WTC11 (cell line): Measurements from ENCODE around the gene KCNJ6. TPM values are rescaled to one million over a fixed set of nuclear protein-coding genes. Genes with fewer than 3 reads are reported as not detected.

ENCODE experiments used
- ATAC-seq: fragments of 200-7000 bp; cut with Tn5 transposase; 2 replicates; pipeline ENCODE4 v1.10.0; 2021; ENCODE audit warnings: mild to moderate bottlenecking, moderate library complexity
- CTCF ChIA-PET: fragments of 300-600 bp; sonication (Branson Sonifier 250); formaldehyde crosslinking; loops from one replicate; lab custom pipeline; 2021; ENCODE audit warnings: antibody characterized with exemption; lab: Charles Lee
- POLR2A ChIA-PET: fragments of 350-600 bp; sonication (Branson Sonifier 250); formaldehyde crosslinking; loops from one replicate; lab custom pipeline; 2021; ENCODE audit warnings: antibody characterized with exemption; lab: Charles Lee
- DNase-seq: peaks from one replicate; pipeline ENCODE4 v3.0.0; 2021; ENCODE audit warnings: low spot score
- H3K27ac Mint-ChIP-seq: 2 replicates; pipeline ENCODE4 v1.8.0; 2021; ENCODE audit warnings: mixed read lengths
- H3K27me3 Mint-ChIP-seq: 2 replicates; pipeline ENCODE4 v1.8.0; 2021; ENCODE audit warnings: low read depth, mild to moderate bottlenecking, moderate library complexity, mixed read lengths
- H3K36me3 Mint-ChIP-seq: 2 replicates; pipeline ENCODE4 v1.8.0; 2021; ENCODE audit warnings: mixed read lengths
- H3K4me1 Mint-ChIP-seq: 2 replicates; pipeline ENCODE4 v1.8.0; 2022; ENCODE audit warnings: mixed read lengths
- H3K4me3 Mint-ChIP-seq: 2 replicates; pipeline ENCODE4 v1.8.0; 2021; ENCODE audit warnings: mild to moderate bottlenecking, moderate library complexity, mixed read lengths
- H3K9me3 Mint-ChIP-seq: 2 replicates; pipeline ENCODE4 v1.8.0; 2021; ENCODE audit warnings: mixed read lengths
- ATF1 ChIP-seq: sonication (generic); formaldehyde crosslinking; IDR thresholded peaks from 2 replicates; pipeline ENCODE4 v1.8.1; 2023; ENCODE audit warnings: mild to moderate bottlenecking, moderate library complexity, missing genetic modification reagents
- CREB1 ChIP-seq: sonication (generic); formaldehyde crosslinking; IDR thresholded peaks from 2 replicates; pipeline ENCODE4 v1.8.0; 2023; ENCODE audit warnings: mild to moderate bottlenecking, missing genetic modification reagents
- ELF4 ChIP-seq: sonication (generic); formaldehyde crosslinking; IDR thresholded peaks from 2 replicates; pipeline ENCODE4 v1.8.1; 2022; ENCODE audit warnings: low read depth, mild to moderate bottlenecking, moderate library complexity, missing genetic modification reagents
- ERG ChIP-seq: fragments of 250-450 bp; sonication (Bioruptor Pico); IDR thresholded peaks from 2 replicates; pipeline ENCODE4 v1.8.0; 2021; ENCODE audit warnings: mild to moderate bottlenecking
- HMGA2 ChIP-seq: fragments of 250-450 bp; sonication (Bioruptor Pico); IDR thresholded peaks from 2 replicates; pipeline ENCODE4 v1.4.0; 2021; ENCODE audit warnings: mild to moderate bottlenecking, moderate library complexity
- HMGXB4 ChIP-seq: sonication (generic); formaldehyde crosslinking; IDR thresholded peaks from 2 replicates; pipeline ENCODE4 v1.8.1; 2023; ENCODE audit warnings: mild to moderate bottlenecking, moderate library complexity, missing genetic modification reagents
- IRF1 ChIP-seq: sonication (generic); formaldehyde crosslinking; IDR thresholded peaks from 2 replicates; pipeline ENCODE4 v1.8.0; 2023; ENCODE audit warnings: missing genetic modification reagents
- KAT7 ChIP-seq: sonication (generic); formaldehyde crosslinking; IDR thresholded peaks from 2 replicates; pipeline ENCODE4 v1.8.1; 2023; ENCODE audit warnings: missing genetic modification reagents, mild to moderate bottlenecking, borderline replicate concordance
- NFE2L1 ChIP-seq: sonication (generic); formaldehyde crosslinking; IDR thresholded peaks from 2 replicates; pipeline ENCODE4 v1.8.1; 2023; ENCODE audit warnings: missing genetic modification reagents
- NFYB ChIP-seq: sonication (generic); formaldehyde crosslinking; conservative IDR thresholded peaks from 2 replicates; pipeline ENCODE4 v1.8.0; 2022; ENCODE audit warnings: low read depth, missing genetic modification reagents
- NR3C1 ChIP-seq: sonication (generic); formaldehyde crosslinking; conservative IDR thresholded peaks from 2 replicates; pipeline ENCODE4 v1.8.1; 2023; ENCODE audit warnings: low read depth, mild to moderate bottlenecking, missing genetic modification reagents
- PREB ChIP-seq: sonication (generic); formaldehyde crosslinking; IDR thresholded peaks from 2 replicates; pipeline ENCODE4 v1.8.1; 2022; ENCODE audit warnings: mild to moderate bottlenecking, missing genetic modification reagents, moderate library complexity, borderline replicate concordance
- RELA ChIP-seq: sonication (generic); formaldehyde crosslinking; IDR thresholded peaks from 2 replicates; pipeline ENCODE4 v1.8.1; 2022; ENCODE audit warnings: missing genetic modification reagents, mild to moderate bottlenecking, borderline replicate concordance
- SOX15 ChIP-seq: fragments of 250-450 bp; sonication (Bioruptor Pico); IDR thresholded peaks from 2 replicates; pipeline ENCODE4 v1.9.0; 2021; ENCODE audit warnings: mild to moderate bottlenecking
- TP53 ChIP-seq: sonication (generic); formaldehyde crosslinking; IDR thresholded peaks from 2 replicates; pipeline ENCODE4 v1.8.1; 2023; ENCODE audit warnings: mild to moderate bottlenecking, missing genetic modification reagents
- USF1 ChIP-seq: sonication (generic); formaldehyde crosslinking; IDR thresholded peaks from 2 replicates; pipeline ENCODE4 v1.8.0; 2022; ENCODE audit warnings: mild to moderate bottlenecking, missing genetic modification reagents
- USF2 ChIP-seq: sonication (generic); formaldehyde crosslinking; IDR thresholded peaks from 2 replicates; pipeline ENCODE4 v1.8.1; 2023; ENCODE audit warnings: mild to moderate bottlenecking, missing genetic modification reagents, moderate library complexity
- ZNF263 ChIP-seq: sonication (generic); formaldehyde crosslinking; IDR thresholded peaks from 2 replicates; pipeline ENCODE4 v1.8.1; 2022; ENCODE audit warnings: low read depth, mild to moderate bottlenecking, moderate library complexity, missing genetic modification reagents
- ZNF396 ChIP-seq: fragments of 250-450 bp; sonication (Bioruptor Pico); IDR thresholded peaks from 2 replicates; pipeline ENCODE4 v1.8.0; 2021; ENCODE audit warnings: mild to moderate bottlenecking, moderate library complexity, borderline replicate concordance
- ZNF671 ChIP-seq: fragments of 250-450 bp; sonication (Bioruptor Pico); IDR thresholded peaks from 2 replicates; pipeline ENCODE4 v1.8.0; 2021; ENCODE audit warnings: mild to moderate bottlenecking
- total RNA-seq: library from RNA; stranded (reverse); gene quantifications from 3 replicates; pipeline ENCODE4 v1.2.3, GENCODE V29; 2021

The KCNJ6 gene
- total RNA-seq, 1 experiment from 2014 or later = 0.35 TPM

- TF ChIP-seq RELA (no peak), CREB1 (no peak), HMGA2 (CRISPR knock-in tag) (no peak), USF2 (no peak), PREB (CRISPR knock-in tag) (no peak), SOX15 (CRISPR knock-in tag) (no peak), IRF1 (CRISPR knock-in tag) (no peak), NFYB (CRISPR knock-in tag) (no peak), ERG (CRISPR knock-in tag) (no peak), ZNF263 (CRISPR knock-in tag) (no peak), KAT7 (CRISPR knock-in tag) (no peak), ZNF671 (CRISPR knock-in tag) (no peak), TP53 (CRISPR knock-in tag) (no peak), USF1 (no peak), HMGXB4 (CRISPR knock-in tag) (no peak), ATF1 (no peak), NR3C1 (no peak), NFE2L1 (no peak)
- H3K4me1 Mint-ChIP-seq = 0 out of 2 replicates have a peak, but pooled peaks cover 3% of the 10 kb centered on the region
- ChIA-PET CTCF (no interaction called here), POLR2A (no interaction called here)
- H3K27me3 Mint-ChIP-seq = no peaks in the 10 kb centered on the region; the same call in 1 of the 2 replicates
- ATAC-seq (no peak), DNase-seq (no peak)
- H3K9me3 Mint-ChIP-seq = no peaks in the 10 kb centered on the region
- no peak overlapping the region for H3K27ac Mint-ChIP-seq
- H3K36me3 Mint-ChIP-seq = no peaks in the 10 kb centered on the region
- no peak overlapping the region for H3K4me3 Mint-ChIP-seq
These were observed 17.1 kb downstream of the KCNJ6 start for GRCh38 chr21:37899146-37899545.

GRCh38 chr21:37896788-37897187 is 19.5 kb downstream of the KCNJ6 start:
- ChIA-PET POLR2A (no interaction called here), CTCF (interaction anchor here (1.0 kb wide), 1 partner anchor 185 kb away, joined by 3 read pairs; no protein-coding TSS in a partner anchor)
- no peaks in the 10 kb centered on the region; the same call in 1 of the 2 replicates for H3K27me3 Mint-ChIP-seq
- TF ChIP-seq ELF4 (no peak), ZNF396 (no peak)
- DNase-seq (no peak), ATAC-seq (no peak)
- H3K4me1 Mint-ChIP-seq = peaks cover 15% of the 10 kb centered on the region
- no peak overlapping the region for H3K27ac Mint-ChIP-seq
- no peaks in the 10 kb centered on the region for H3K36me3 Mint-ChIP-seq
- no peaks in the 10 kb centered on the region for H3K9me3 Mint-ChIP-seq
- H3K4me3 Mint-ChIP-seq = no peak overlapping the region
